ENCODE data around the gene RHBDL3.

DNA sequence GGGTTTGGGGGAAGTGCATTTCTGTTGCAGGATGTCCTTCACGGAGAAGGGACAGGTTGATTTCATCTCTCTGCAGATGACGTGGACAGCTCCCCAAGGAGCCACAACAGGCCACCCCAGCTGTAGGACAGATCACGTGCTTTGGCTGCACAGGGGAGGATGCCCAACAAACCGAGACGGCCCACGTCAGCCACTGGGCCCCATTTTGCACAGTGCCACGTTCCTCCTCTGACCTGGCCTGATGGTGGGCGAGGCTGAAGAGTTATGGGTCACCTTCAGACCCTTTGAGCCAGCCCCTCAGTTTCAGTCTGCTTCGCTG lies 9.0 kb upstream of the RHBDL3 start:
- TF ChIP-seq JUND (IDR thresholded peaks at IDR 0.05; ENCODE audit: low read depth, low read length): no peak
- no peak for TF ChIP-seq FOS (IDR thresholded peaks at IDR 0.05; ENCODE audit: borderline replicate concordance, extremely low read depth, insufficient read length)
- TF ChIP-seq POLR2A (IDR thresholded peaks at IDR 0.05; ENCODE audit: low read depth, low read length): no peak
- no peak for TF ChIP-seq POLR2AphosphoS5 (IDR thresholded peaks at IDR 0.05; ENCODE audit: low read length)
- TF ChIP-seq, protein P1, sequence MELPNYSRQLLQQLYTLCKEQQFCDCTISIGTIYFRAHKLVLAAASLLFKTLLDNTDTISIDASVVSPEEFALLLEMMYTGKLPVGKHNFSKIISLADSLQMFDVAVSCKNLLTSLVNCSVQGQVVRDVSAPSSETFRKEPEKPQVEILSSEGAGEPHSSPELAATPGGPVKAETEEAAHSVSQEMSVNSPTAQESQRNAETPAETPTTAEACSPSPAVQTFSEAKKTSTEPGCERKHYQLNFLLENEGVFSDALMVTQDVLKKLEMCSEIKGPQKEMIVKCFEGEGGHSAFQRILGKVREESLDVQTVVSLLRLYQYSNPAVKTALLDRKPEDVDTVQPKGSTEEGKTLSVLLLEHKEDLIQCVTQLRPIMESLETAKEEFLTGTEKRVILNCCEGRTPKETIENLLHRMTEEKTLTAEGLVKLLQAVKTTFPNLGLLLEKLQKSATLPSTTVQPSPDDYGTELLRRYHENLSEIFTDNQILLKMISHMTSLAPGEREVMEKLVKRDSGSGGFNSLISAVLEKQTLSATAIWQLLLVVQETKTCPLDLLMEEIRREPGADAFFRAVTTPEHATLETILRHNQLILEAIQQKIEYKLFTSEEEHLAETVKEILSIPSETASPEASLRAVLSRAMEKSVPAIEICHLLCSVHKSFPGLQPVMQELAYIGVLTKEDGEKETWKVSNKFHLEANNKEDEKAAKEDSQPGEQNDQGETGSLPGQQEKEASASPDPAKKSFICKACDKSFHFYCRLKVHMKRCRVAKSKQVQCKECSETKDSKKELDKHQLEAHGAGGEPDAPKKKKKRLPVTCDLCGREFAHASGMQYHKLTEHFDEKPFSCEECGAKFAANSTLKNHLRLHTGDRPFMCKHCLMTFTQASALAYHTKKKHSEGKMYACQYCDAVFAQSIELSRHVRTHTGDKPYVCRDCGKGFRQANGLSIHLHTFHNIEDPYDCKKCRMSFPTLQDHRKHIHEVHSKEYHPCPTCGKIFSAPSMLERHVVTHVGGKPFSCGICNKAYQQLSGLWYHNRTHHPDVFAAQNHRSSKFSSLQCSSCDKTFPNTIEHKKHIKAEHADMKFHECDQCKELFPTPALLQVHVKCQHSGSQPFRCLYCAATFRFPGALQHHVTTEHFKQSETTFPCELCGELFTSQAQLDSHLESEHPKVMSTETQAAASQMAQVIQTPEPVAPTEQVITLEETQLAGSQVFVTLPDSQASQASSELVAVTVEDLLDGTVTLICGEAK (IDR thresholded peaks at IDR 0.05; ENCODE audit: borderline replicate concordance): no peak
